ENCODE data around the gene ESRRB. TPM values are rescaled to one million over a fixed set of nuclear protein-coding genes. Genes with fewer than 3 reads are reported as not detected.

The ESRRB gene
- total RNA-seq, 4 donors from 2014 or later = not detected

GRCh38 chr14:76343386-76343785 lies 32.6 kb upstream of the ESRRB start:
- ATAC-seq (ENCODE audit: low FRiP score) (no peak), DNase-seq (ENCODE audit: low spot score) (no peak)
- TF ChIP-seq CTCF (IDR thresholded peaks at IDR 0.05) = no peak

- no peak for TF ChIP-seq CTCF (IDR thresholded peaks at IDR 0.05)
- ATAC-seq (ENCODE audit: low FRiP score) (no peak), DNase-seq (ENCODE audit: low spot score) (no peak)
Measured at GRCh38 chr14:76346391-76347160, 29.4 kb upstream of the ESRRB start.

GRCh38 chr14:76348898-76349297 lies 27.0 kb upstream of the ESRRB start:
- DNase-seq (ENCODE audit: low spot score) = no peak
- ATAC-seq (ENCODE audit: low FRiP score) = no peak
- TF ChIP-seq CTCF (IDR thresholded peaks at IDR 0.05) = no peak

DNA sequence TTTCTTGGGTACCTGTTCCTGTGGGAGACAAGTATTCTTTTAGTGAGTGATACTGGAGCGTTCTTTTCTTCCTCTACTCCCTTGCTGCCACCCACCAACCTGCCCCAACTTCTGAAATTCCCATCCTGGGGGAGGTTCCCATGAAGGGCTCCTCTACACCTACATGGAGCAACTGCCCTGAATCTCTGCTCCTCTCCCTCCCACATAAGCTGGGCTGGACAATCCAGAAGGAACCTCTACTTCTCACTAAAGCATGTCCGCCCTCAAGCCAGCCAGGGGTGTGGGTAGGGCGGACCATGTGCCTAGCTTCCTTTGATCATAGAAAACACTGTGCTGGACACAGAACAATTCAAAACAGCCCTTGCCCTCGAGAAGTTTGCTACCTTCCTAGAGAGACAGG lies 25.9 kb upstream of the ESRRB start:
- ATAC-seq (ENCODE audit: low FRiP score) (no peak), DNase-seq (ENCODE audit: low spot score) (no peak)
- no peak for TF ChIP-seq CTCF (IDR thresholded peaks at IDR 0.05)

GRCh38 chr14:76350671-76351070 lies 25.3 kb upstream of the ESRRB start:
- no peak for ATAC-seq (ENCODE audit: low FRiP score)
- DNase-seq (ENCODE audit: low spot score) = no peak
- TF ChIP-seq CTCF (IDR thresholded peaks at IDR 0.05) = no peak

DNA sequence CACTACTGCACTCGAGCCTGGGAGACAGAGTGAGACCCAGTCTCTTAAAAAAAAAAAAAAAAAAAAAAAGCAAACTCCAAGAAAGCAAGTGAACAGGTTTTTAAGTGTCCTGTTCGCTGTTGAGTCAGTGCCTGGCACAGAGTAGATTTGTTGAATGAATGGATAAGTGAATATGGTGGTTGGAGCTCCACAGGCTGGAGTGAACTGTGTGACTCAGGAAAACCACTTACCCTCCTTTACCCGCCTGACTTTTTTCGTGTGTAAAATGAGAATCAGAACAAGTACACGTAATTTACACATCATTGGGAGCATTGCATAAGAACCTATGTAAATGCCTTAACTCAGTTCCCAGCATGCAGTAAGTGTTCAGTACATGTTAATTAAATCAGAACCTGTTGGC lies 24.0 kb upstream of the ESRRB start:
- ATAC-seq (ENCODE audit: low FRiP score) (no peak), DNase-seq (ENCODE audit: low spot score) (no peak)
- no peak for TF ChIP-seq CTCF (IDR thresholded peaks at IDR 0.05)

GRCh38 chr14:76352639-76353281 lies 23.2 kb upstream of the ESRRB start:
- no peak for ATAC-seq (ENCODE audit: low FRiP score)
- peak; percentile 32 for DNase-seq (ENCODE audit: low spot score)
- TF ChIP-seq CTCF (IDR thresholded peaks at IDR 0.05) = peak in 1 of 3 donors; percentile 39

All from omental fat pad (tissue), 4 donors.